SK-N-SH (cell line): ENCODE measurements around the gene MYPN. TPM values are rescaled to one million over a fixed set of nuclear protein-coding genes. Genes with fewer than 3 reads are reported as not detected.
A peak's percentile ranks its signal among the peaks of the same experiment; 100 is the strongest.

Source experiments
- CTCF ChIA-PET: fragments of 300-600, 350-600 bp; formaldehyde crosslinking; extraction: SDS; loops from one replicate; lab custom pipeline; 2021; lab: Yijun Ruan, JAX
- POLR2A ChIA-PET: fragments of 350-600 bp; sonication (Branson Sonifier 250); formaldehyde crosslinking; extraction: SDS; loops from one replicate; lab custom pipeline; 2020; ENCODE audit warnings: antibody characterized with exemption, inconsistent platforms; lab: Yijun Ruan, JAX
- DNase-seq: peaks from one replicate; pipeline ENCODE4 v3.0.0; 2012
- H2AFZ ChIP-seq: fragments of 200-600 bp; sonication (generic); 2 replicates; pipeline ENCODE4 v1.8.1; 2016; ENCODE audit warnings: antibody characterized with exemption, mild to moderate bottlenecking, low read depth
- H3F3A ChIP-seq: fragments of 200-600 bp; sonication (generic); replicated peaks from 2 replicates; pipeline ENCODE3; 2016; ENCODE audit warnings: antibody characterized with exemption, mild to moderate bottlenecking; ENCODE audit not compliant: insufficient read depth
- H3K27ac ChIP-seq, 2 experiments: fragments of 200-500 bp in 1 of 2; fragments of 200-600 bp in 1 of 2; sonication (Bioruptor generic) in 1 of 2; sonication (generic), shearing (Covaris generic) in 1 of 2; 2 replicates each; pipeline versions ENCODE4 v1.5.1 to v1.6.1; 2014 to 2016; ENCODE audit warnings: low read depth in 2 of 2, inconsistent platforms in 1 of 2, low read length in 1 of 2, mild to moderate bottlenecking in 1 of 2, mixed read lengths in 1 of 2
- H3K27me3 ChIP-seq: fragments of 200-600 bp; sonication (generic), shearing (Covaris generic); 2 replicates; pipeline ENCODE4 v1.6.1; 2016; ENCODE audit warnings: mixed run types; ENCODE audit not compliant: insufficient read depth
- H3K36me3 ChIP-seq, 2 experiments: fragments of 200-500 bp in 1 of 2; fragments of 200-600 bp in 1 of 2; sonication (Bioruptor generic) in 1 of 2; sonication (generic) in 1 of 2; replicated peaks in 1 of 2; 2 replicates each; pipeline versions ENCODE3 to v1.5.1; 2014 to 2016; ENCODE audit warnings: low read length in 1 of 2, mild to moderate bottlenecking in 1 of 2; ENCODE audit not compliant: insufficient read depth in 2 of 2, control insufficient read depth in 1 of 2
- H3K4me1 ChIP-seq, 2 experiments: fragments of 200-500 bp in 1 of 2; fragments of 200-600 bp in 1 of 2; sonication (Bioruptor generic) in 1 of 2; sonication (generic), shearing (Covaris generic) in 1 of 2; 2 replicates each; pipeline versions ENCODE4 v1.5.1 to v1.6.1; 2014 to 2016; ENCODE audit warnings: low read depth in 1 of 2, low read length in 1 of 2, mixed run types in 1 of 2; ENCODE audit not compliant: insufficient read depth in 2 of 2, control insufficient read depth in 1 of 2
- H3K4me2 ChIP-seq: fragments of 200-600 bp; sonication (generic), shearing (Covaris generic); 2 replicates; pipeline ENCODE4 v1.6.1; 2017; ENCODE audit warnings: mixed run types
- H3K4me3 ChIP-seq, 2 experiments: fragments of 200-500 bp in 1 of 2; fragments of 200-600 bp in 1 of 2; sonication (Bioruptor generic) in 1 of 2; sonication (generic), shearing (Covaris generic) in 1 of 2; 2 replicates each; pipeline versions ENCODE4 v1.5.1 to v1.8.1; 2014 to 2016; ENCODE audit warnings: low read depth in 2 of 2, inconsistent platforms in 1 of 2, low read length in 1 of 2, mild to moderate bottlenecking in 1 of 2, mixed read lengths in 1 of 2, moderate library complexity in 1 of 2
- H3K79me2 ChIP-seq: fragments of 200-600 bp; sonication (generic); 2 replicates; pipeline ENCODE4 v1.8.1; 2017; ENCODE audit warnings: mild to moderate bottlenecking; ENCODE audit not compliant: insufficient read depth
- H3K9ac ChIP-seq: fragments of 200-600 bp; sonication (generic); 2 replicates; pipeline ENCODE4 v1.6.1; 2017; ENCODE audit warnings: mixed run types
- H3K9me2 ChIP-seq: fragments of 200-600 bp; sonication (generic); 2 replicates; pipeline ENCODE4 v1.6.1; 2017; ENCODE audit warnings: mixed run types
- H3K9me3 ChIP-seq: fragments of 200-600 bp; sonication (generic); 2 replicates; pipeline ENCODE4 v1.6.1; 2017; ENCODE audit warnings: mixed run types, mild to moderate bottlenecking, moderate library complexity
- H4K20me1 ChIP-seq: fragments of 200-600 bp; sonication (generic); 2 replicates; pipeline ENCODE4 v1.6.1; 2017; ENCODE audit warnings: mild to moderate bottlenecking, mixed run types; ENCODE audit not compliant: insufficient read depth
- ELF1 ChIP-seq: IDR thresholded peaks from 2 replicates; pipeline ENCODE4 v1.4.0; 2012
- FOXJ3 ChIP-seq: sonication (generic); formaldehyde crosslinking; IDR thresholded peaks from 2 replicates; pipeline ENCODE4 v1.5.1; 2020; ENCODE audit warnings: mild to moderate bottlenecking, missing genetic modification reagents
- FOXM1 ChIP-seq: IDR thresholded peaks from 2 replicates; pipeline ENCODE4 v1.4.0; 2012; ENCODE audit warnings: low read depth, mild to moderate bottlenecking
- GABPA ChIP-seq: IDR thresholded peaks from 2 replicates; pipeline ENCODE4 v1.4.0; 2012; ENCODE audit warnings: low read depth, mild to moderate bottlenecking
- GATA2 ChIP-seq: sonication (generic); formaldehyde crosslinking; IDR thresholded peaks from 2 replicates; pipeline ENCODE4 v1.5.0; 2020; ENCODE audit warnings: mild to moderate bottlenecking, missing genetic modification reagents
- JUND ChIP-seq: IDR thresholded peaks from 2 replicates; pipeline ENCODE4 v1.4.0; 2012
- MEF2A ChIP-seq: IDR thresholded peaks from 2 replicates; pipeline ENCODE4 v1.4.0; 2012; ENCODE audit warnings: low read depth, borderline replicate concordance
- NFIC ChIP-seq: IDR thresholded peaks from 2 replicates; pipeline ENCODE4 v1.4.0; 2012; ENCODE audit warnings: borderline replicate concordance
- NRF1 ChIP-seq: IDR thresholded peaks from 2 replicates; pipeline ENCODE4 v1.6.1; 2012; ENCODE audit warnings: low read depth, mild to moderate bottlenecking, low read length
- POLR2AphosphoS5 ChIP-seq: IDR thresholded peaks from 2 replicates; pipeline ENCODE4 v1.6.1; 2012; ENCODE audit warnings: low read depth, low read length
- RAD21 ChIP-seq: IDR thresholded peaks from 2 replicates; pipeline ENCODE4 v1.6.1; 2012; ENCODE audit warnings: mild to moderate bottlenecking, low read length
- RCOR1 ChIP-seq: fragments of 150-350 bp; IDR thresholded peaks from 2 replicates; pipeline ENCODE4 v1.6.1; 2017; ENCODE audit warnings: antibody characterized with exemption, low read length
- RFX5 ChIP-seq: IDR thresholded peaks from 2 replicates; pipeline ENCODE4 v1.6.1; 2012; ENCODE audit warnings: mild to moderate bottlenecking, improper control_type of control experiment, low read length
- SIN3A ChIP-seq: IDR thresholded peaks from 2 replicates; pipeline ENCODE4 v1.6.1; 2012; ENCODE audit warnings: low read depth, mild to moderate bottlenecking, low read length, moderate library complexity, borderline replicate concordance
- TAF1 ChIP-seq: IDR thresholded peaks from 2 replicates; pipeline ENCODE4 v1.6.1; 2012; ENCODE audit warnings: low read depth, mild to moderate bottlenecking, low read length, moderate library complexity, borderline replicate concordance
- TCF12 ChIP-seq: IDR thresholded peaks from 2 replicates; pipeline ENCODE4 v1.4.0; 2012
- TEAD4 ChIP-seq: IDR thresholded peaks from 2 replicates; pipeline ENCODE4 v1.4.0; 2012; ENCODE audit warnings: mild to moderate bottlenecking, borderline replicate concordance; ENCODE audit not compliant: insufficient read depth
- YY1 ChIP-seq: IDR thresholded peaks from 2 replicates; pipeline ENCODE4 v1.4.0; 2012; ENCODE audit warnings: low read depth, mild to moderate bottlenecking
- WGBS: methylation state at CpG from one replicate; pipeline ENCODE4 v1.1.6; 2017; ENCODE audit warnings: low lambda C conversion rate; 5-methylcytosine and 5-hydroxymethylcytosine counted together
- polyA plus RNA-seq, 3 experiments: library from polyadenylated mRNA; depleted of rRNA; stranded (reverse); fragments of >200 nt; gene quantifications; 2 replicates each; pipeline ENCODE4 v1.2.3, GENCODE V29; 2012
- TF ChIP-seq, protein P1 (sequence below): IDR thresholded peaks from 2 replicates; pipeline ENCODE4 v1.4.0; 2012; ENCODE audit warnings: low read depth, borderline replicate concordance
- TF ChIP-seq, protein P2 (sequence below): fragments of 150-350 bp; IDR thresholded peaks from 2 replicates; pipeline ENCODE4 v1.6.1; 2016; ENCODE audit warnings: mild to moderate bottlenecking, low read depth, low read length
- TF ChIP-seq, protein P3 (sequence below): IDR thresholded peaks from 2 replicates; pipeline ENCODE4; 2012
- TF ChIP-seq, protein P4 (sequence below): IDR thresholded peaks from 2 replicates; pipeline ENCODE4 v1.4.0; 2012; ENCODE audit warnings: low read depth
- TF ChIP-seq, protein P5 (sequence below): fragments of 150-350 bp; IDR thresholded peaks from 2 replicates; pipeline ENCODE4 v1.6.1; 2017; ENCODE audit warnings: antibody characterized with exemption, low read length, low read depth, borderline replicate concordance
- TF ChIP-seq, protein P6 (sequence below): IDR thresholded peaks from 2 replicates; pipeline ENCODE4 v1.4.0; 2012; ENCODE audit warnings: low read depth, borderline replicate concordance

The MYPN gene
- polyA plus RNA-seq, 1 of the 3 experiments (the other 2 are of a cell fraction): 0.43 TPM

DNA sequence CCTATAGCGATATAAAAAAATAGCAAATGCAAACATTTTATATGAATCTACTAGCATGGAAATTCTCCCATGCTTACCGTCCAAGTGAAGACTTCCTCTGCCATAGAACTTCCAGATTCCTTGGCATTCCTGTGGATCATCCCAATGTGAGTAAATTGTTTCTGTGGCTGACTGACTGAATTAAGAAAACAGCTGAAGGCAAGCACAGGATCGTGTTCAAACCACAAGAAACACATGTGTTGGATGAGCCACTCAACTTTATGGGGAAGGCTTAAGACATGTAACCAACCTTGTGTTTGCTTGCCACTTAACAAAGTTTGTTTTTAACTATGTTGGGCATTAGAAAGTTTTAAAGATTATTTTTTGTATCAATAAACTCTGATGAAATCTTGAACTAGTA, 2.6 kb upstream of the MYPN start:
- DNase-seq: no peak
- peaks cover 7% of the 10 kb centered on the region for H3F3A ChIP-seq
- H3K27ac ChIP-seq: peak overlapping the region; percentile 68 to 76; a peak in 3 of 4 replicates
- H3K4me2 ChIP-seq: 0 out of 2 replicates have a peak overlapping the region, but pooled peaks have one; percentile 20
- TF ChIP-seq TCF12 (peak; percentile 62; the same call in 1 of the 2 replicates), FOXJ3 (no peak), MEF2A (no peak), RAD21 (no peak), JUND (0 out of 2 replicates have a peak, but pooled peaks have one; percentile 30), NFIC (no peak; the same call in 1 of the 2 replicates), TEAD4 (no peak), NRF1 (no peak), RFX5 (no peak), GATA2 (CRISPR knock-in tag) (no peak), POLR2AphosphoS5 (0 out of 2 replicates have a peak, but pooled peaks have one; percentile 13), YY1 (no peak), FOXM1 (no peak), GABPA (no peak), TAF1 (no peak), RCOR1 (no peak), ELF1 (no peak), SIN3A (0 out of 2 replicates have a peak, but pooled peaks have one; percentile 50)
- TF ChIP-seq, protein P1, sequence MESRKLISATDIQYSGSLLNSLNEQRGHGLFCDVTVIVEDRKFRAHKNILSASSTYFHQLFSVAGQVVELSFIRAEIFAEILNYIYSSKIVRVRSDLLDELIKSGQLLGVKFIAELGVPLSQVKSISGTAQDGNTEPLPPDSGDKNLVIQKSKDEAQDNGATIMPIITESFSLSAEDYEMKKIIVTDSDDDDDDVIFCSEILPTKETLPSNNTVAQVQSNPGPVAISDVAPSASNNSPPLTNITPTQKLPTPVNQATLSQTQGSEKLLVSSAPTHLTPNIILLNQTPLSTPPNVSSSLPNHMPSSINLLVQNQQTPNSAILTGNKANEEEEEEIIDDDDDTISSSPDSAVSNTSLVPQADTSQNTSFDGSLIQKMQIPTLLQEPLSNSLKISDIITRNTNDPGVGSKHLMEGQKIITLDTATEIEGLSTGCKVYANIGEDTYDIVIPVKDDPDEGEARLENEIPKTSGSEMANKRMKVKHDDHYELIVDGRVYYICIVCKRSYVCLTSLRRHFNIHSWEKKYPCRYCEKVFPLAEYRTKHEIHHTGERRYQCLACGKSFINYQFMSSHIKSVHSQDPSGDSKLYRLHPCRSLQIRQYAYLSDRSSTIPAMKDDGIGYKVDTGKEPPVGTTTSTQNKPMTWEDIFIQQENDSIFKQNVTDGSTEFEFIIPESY: no peak
- TF ChIP-seq, protein P2, sequence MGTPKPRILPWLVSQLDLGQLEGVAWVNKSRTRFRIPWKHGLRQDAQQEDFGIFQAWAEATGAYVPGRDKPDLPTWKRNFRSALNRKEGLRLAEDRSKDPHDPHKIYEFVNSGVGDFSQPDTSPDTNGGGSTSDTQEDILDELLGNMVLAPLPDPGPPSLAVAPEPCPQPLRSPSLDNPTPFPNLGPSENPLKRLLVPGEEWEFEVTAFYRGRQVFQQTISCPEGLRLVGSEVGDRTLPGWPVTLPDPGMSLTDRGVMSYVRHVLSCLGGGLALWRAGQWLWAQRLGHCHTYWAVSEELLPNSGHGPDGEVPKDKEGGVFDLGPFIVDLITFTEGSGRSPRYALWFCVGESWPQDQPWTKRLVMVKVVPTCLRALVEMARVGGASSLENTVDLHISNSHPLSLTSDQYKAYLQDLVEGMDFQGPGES: no peak
- TF ChIP-seq, protein P3, sequence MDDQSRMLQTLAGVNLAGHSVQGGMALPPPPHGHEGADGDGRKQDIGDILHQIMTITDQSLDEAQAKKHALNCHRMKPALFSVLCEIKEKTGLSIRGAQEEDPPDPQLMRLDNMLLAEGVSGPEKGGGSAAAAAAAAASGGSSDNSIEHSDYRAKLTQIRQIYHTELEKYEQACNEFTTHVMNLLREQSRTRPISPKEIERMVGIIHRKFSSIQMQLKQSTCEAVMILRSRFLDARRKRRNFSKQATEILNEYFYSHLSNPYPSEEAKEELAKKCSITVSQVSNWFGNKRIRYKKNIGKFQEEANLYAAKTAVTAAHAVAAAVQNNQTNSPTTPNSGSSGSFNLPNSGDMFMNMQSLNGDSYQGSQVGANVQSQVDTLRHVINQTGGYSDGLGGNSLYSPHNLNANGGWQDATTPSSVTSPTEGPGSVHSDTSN: 0 out of 2 replicates have a peak, but pooled peaks have one; percentile 26
- TF ChIP-seq, protein P4, sequence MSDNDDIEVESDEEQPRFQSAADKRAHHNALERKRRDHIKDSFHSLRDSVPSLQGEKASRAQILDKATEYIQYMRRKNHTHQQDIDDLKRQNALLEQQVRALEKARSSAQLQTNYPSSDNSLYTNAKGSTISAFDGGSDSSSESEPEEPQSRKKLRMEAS: peak; percentile 59; the same call in 1 of the 2 replicates
- TF ChIP-seq, protein P5, sequence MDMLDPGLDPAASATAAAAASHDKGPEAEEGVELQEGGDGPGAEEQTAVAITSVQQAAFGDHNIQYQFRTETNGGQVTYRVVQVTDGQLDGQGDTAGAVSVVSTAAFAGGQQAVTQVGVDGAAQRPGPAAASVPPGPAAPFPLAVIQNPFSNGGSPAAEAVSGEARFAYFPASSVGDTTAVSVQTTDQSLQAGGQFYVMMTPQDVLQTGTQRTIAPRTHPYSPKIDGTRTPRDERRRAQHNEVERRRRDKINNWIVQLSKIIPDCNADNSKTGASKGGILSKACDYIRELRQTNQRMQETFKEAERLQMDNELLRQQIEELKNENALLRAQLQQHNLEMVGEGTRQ: no peak
- TF ChIP-seq, protein P6, sequence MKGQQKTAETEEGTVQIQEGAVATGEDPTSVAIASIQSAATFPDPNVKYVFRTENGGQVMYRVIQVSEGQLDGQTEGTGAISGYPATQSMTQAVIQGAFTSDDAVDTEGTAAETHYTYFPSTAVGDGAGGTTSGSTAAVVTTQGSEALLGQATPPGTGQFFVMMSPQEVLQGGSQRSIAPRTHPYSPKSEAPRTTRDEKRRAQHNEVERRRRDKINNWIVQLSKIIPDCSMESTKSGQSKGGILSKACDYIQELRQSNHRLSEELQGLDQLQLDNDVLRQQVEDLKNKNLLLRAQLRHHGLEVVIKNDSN: no peak
- no peaks in the 10 kb centered on the region for H3K9me3 ChIP-seq
- H3K36me3 ChIP-seq: no peaks in the 10 kb centered on the region
- no peaks in the 10 kb centered on the region for H3K79me2 ChIP-seq
- no peaks in the 10 kb centered on the region for H3K9me2 ChIP-seq
- peaks cover 3 to 40% of the 10 kb centered on the region in 2 experiments; a peak in 2 of 4 replicates for H3K4me1 ChIP-seq
- H3K27me3 ChIP-seq: no peaks in the 10 kb centered on the region
- ChIA-PET POLR2A (no interaction called here), CTCF (interaction anchor here (1.3 to 1.4 kb wide), 2 partner anchors 49 to 100 kb away, joined by 3 read pairs; no protein-coding TSS in a partner anchor)
- WGBS: 64% methylated on average over 3 of the region's 3 CpGs
- H2AFZ ChIP-seq: no peak overlapping the region
- no peak overlapping the region; a peak in 1 of 4 replicates for H3K4me3 ChIP-seq
- H3K9ac ChIP-seq: no peak overlapping the region
- H4K20me1 ChIP-seq: no peaks in the 10 kb centered on the region
